Breast epithelium (tissue), 3 donors: ENCODE data around the gene GNA12.
A peak's percentile ranks its signal among the peaks of the same experiment; 100 is the strongest.

Source experiments
- CTCF ChIP-seq, 3 donors: fragments of 450-650 bp; IDR thresholded peaks; one replicate each; pipeline ENCODE4 v1.5.1; 2016 to 2017; ENCODE audit warnings: antibody characterized with exemption in 3 of 3, mild to moderate bottlenecking in 3 of 3, moderate library complexity in 3 of 3
- POLR2A ChIP-seq: fragments of 450-650 bp; IDR thresholded peaks from one replicate; pipeline ENCODE4 v1.6.1; 2016; ENCODE audit warnings: antibody characterized with exemption, mild to moderate bottlenecking, moderate library complexity
- POLR2AphosphoS5 ChIP-seq, 3 donors: sonication (generic); formaldehyde crosslinking; IDR thresholded peaks; one replicate each; pipeline ENCODE4 v1.6.1; 2017; ENCODE audit warnings: antibody characterized with exemption in 3 of 3

- TF ChIP-seq CTCF (IDR thresholded peaks at IDR 0.05) (no peak), POLR2AphosphoS5 (IDR thresholded peaks at IDR 0.05) (peak; percentile 18 to 60 (median 39)), POLR2A (no peak)
These were observed 111.0 kb downstream of the GNA12 start for GRCh38 chr7:2732959-2733584.
